ENCODE measurements around the gene H1-8.

DNA sequence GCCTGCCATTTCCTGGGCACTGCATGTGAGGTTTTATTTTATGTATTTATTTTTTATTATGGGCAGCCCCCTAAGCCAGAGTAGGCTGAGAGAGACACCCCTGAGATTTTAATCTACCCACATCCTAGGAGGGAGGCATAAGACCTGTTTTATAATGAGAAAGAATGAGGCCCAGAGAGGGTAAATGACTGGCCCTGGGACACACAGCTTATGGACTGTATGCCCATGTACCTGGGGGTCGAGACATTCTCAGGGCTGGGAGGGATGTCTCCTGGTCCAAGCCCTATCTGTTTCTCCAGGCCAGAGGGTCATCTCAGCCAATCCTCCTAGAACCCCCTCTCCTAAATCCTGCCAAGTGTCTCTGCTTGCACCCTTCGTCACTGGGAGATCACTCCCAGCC, 57.4 kb downstream of the H1-8 start:
- TF ChIP-seq, protein P1, sequence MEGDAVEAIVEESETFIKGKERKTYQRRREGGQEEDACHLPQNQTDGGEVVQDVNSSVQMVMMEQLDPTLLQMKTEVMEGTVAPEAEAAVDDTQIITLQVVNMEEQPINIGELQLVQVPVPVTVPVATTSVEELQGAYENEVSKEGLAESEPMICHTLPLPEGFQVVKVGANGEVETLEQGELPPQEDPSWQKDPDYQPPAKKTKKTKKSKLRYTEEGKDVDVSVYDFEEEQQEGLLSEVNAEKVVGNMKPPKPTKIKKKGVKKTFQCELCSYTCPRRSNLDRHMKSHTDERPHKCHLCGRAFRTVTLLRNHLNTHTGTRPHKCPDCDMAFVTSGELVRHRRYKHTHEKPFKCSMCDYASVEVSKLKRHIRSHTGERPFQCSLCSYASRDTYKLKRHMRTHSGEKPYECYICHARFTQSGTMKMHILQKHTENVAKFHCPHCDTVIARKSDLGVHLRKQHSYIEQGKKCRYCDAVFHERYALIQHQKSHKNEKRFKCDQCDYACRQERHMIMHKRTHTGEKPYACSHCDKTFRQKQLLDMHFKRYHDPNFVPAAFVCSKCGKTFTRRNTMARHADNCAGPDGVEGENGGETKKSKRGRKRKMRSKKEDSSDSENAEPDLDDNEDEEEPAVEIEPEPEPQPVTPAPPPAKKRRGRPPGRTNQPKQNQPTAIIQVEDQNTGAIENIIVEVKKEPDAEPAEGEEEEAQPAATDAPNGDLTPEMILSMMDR (IDR thresholded peaks at IDR 0.05; ENCODE audit: insufficient read depth, low read length, poor library complexity, severe bottlenecking), result no peak
- no peak for TF ChIP-seq EZH2phosphoT487 (conservative IDR thresholded peaks at IDR 0.05; ENCODE audit: low read length)

All from SU-DHL-6 (cell line).